DOHH2 (cell line): ENCODE data around the gene MDN1.

Source experiments
- H3F3A ChIP-seq: fragments of 200-600 bp; sonication (generic), shearing (Covaris generic); 2 replicates; pipeline ENCODE4 v1.6.0; 2016; ENCODE audit warnings: antibody characterized with exemption, mild to moderate bottlenecking; ENCODE audit not compliant: control insufficient read depth, insufficient read depth
- H3K27ac ChIP-seq: fragments of 200-600 bp; sonication (generic); 2 replicates; pipeline ENCODE4 v1.5.1; 2014; ENCODE audit warnings: low read depth, mild to moderate bottlenecking, low read length, moderate library complexity
- H3K27me3 ChIP-seq: fragments of 200-600 bp; sonication (generic); 2 replicates; pipeline ENCODE4 v1.6.1; 2014; ENCODE audit warnings: mild to moderate bottlenecking, low read length, mixed read lengths; ENCODE audit not compliant: control insufficient read depth
- H3K36me3 ChIP-seq: fragments of 200-600 bp; sonication (generic); 2 replicates; pipeline ENCODE4 v1.6.1; 2014; ENCODE audit warnings: mild to moderate bottlenecking, low read length, moderate library complexity, mixed read lengths; ENCODE audit not compliant: control insufficient read depth
- H3K4me1 ChIP-seq: fragments of 200-600 bp; sonication (generic); 2 replicates; pipeline ENCODE4 v1.6.1; 2014; ENCODE audit warnings: mild to moderate bottlenecking, low read length, mixed read lengths; ENCODE audit not compliant: control insufficient read depth
- H3K4me2 ChIP-seq: fragments of 200-600 bp; sonication (generic); 2 replicates; pipeline ENCODE4 v1.6.0; 2014; ENCODE audit warnings: mild to moderate bottlenecking, low read length, moderate library complexity
- H3K4me3 ChIP-seq: fragments of 200-600 bp; sonication (generic); 2 replicates; pipeline ENCODE4 v1.5.1; 2014; ENCODE audit warnings: mild to moderate bottlenecking, low read length, mixed read lengths
- H3K79me2 ChIP-seq: fragments of 200-600 bp; sonication (generic); 2 replicates; pipeline ENCODE4 v1.6.1; 2014; ENCODE audit warnings: mild to moderate bottlenecking, low read length, mixed read lengths; ENCODE audit not compliant: control insufficient read depth
- H3K9me2 ChIP-seq: fragments of 200-600 bp; sonication (generic); replicated peaks from 2 replicates; pipeline ENCODE4 v1.6.1; 2014; ENCODE audit warnings: mild to moderate bottlenecking, low read length, mixed read lengths; ENCODE audit not compliant: control insufficient read depth
- H3K9me3 ChIP-seq: fragments of 200-600 bp; sonication (generic); 2 replicates; pipeline ENCODE4 v1.6.1; 2014; ENCODE audit warnings: antibody characterized with exemption, low read length, mixed read lengths; ENCODE audit not compliant: control insufficient read depth, insufficient read depth
- H4K20me1 ChIP-seq: fragments of 200-600 bp; sonication (generic); 2 replicates; pipeline ENCODE4 v1.6.0; 2014; ENCODE audit warnings: low read depth, mild to moderate bottlenecking, antibody characterized with exemption, low read length, moderate library complexity; ENCODE audit not compliant: control insufficient read depth, insufficient read depth
- CTCF ChIP-seq: fragments of 200-600 bp; sonication (generic); IDR thresholded peaks from one replicate; pipeline ENCODE4 v1.5.1; 2014; ENCODE audit warnings: antibody characterized with exemption, mild to moderate bottlenecking, low read depth, low read length; ENCODE audit not compliant: poor library complexity, severe bottlenecking
- EZH2phosphoT487 ChIP-seq: fragments of 200-600 bp; sonication (generic); IDR thresholded peaks from 2 replicates; pipeline ENCODE4 v1.6.1; 2017; ENCODE audit warnings: borderline replicate concordance, mild to moderate bottlenecking, antibody characterized with exemption, low read length, moderate library complexity, mixed read lengths

Gene MDN1

GRCh38 chr6:89745096-89745495 is 74.5 kb downstream of the MDN1 start:
- H3K27ac ChIP-seq: no peak overlapping the region
- H3F3A ChIP-seq: no peaks in the 10 kb centered on the region
- H3K4me2 ChIP-seq: no peak overlapping the region
- no peaks in the 10 kb centered on the region for H3K9me2 ChIP-seq
- H3K36me3 ChIP-seq: peaks cover 82% of the 10 kb centered on the region
- no peaks in the 10 kb centered on the region for H4K20me1 ChIP-seq
- no peak overlapping the region for H3K4me3 ChIP-seq
- no peaks in the 10 kb centered on the region for H3K27me3 ChIP-seq
- H3K9me3 ChIP-seq: no peaks in the 10 kb centered on the region
- H3K4me1 ChIP-seq: no peaks in the 10 kb centered on the region
- TF ChIP-seq CTCF (no peak), EZH2phosphoT487 (no peak)
- no peaks in the 10 kb centered on the region for H3K79me2 ChIP-seq

- Histone ChIP-seq H3K4me3 (no peak overlapping the region), H3K4me2 (no peak overlapping the region), H3K36me3 (peaks cover 71% of the 10 kb centered on the region), H3K4me1 (no peaks in the 10 kb centered on the region), H3K27ac (no peak overlapping the region), H4K20me1 (no peaks in the 10 kb centered on the region), H3K9me3 (no peaks in the 10 kb centered on the region), H3K79me2 (no peaks in the 10 kb centered on the region), H3K9me2 (no peaks in the 10 kb centered on the region), H3F3A (no peaks in the 10 kb centered on the region), H3K27me3 (no peaks in the 10 kb centered on the region)
- no peak for TF ChIP-seq EZH2phosphoT487
- no peak for TF ChIP-seq CTCF
Observed at GRCh38 chr6:89736893-89737292, 82.7 kb downstream of the MDN1 start.

- no peak overlapping the region for H3K27ac ChIP-seq
- H4K20me1 ChIP-seq: no peaks in the 10 kb centered on the region; the same call in 1 of the 2 replicates
- no peaks in the 10 kb centered on the region for H3K27me3 ChIP-seq
- H3K9me3 ChIP-seq: no peaks in the 10 kb centered on the region
- H3K79me2 ChIP-seq: no peaks in the 10 kb centered on the region
- H3K9me2 ChIP-seq: no peaks in the 10 kb centered on the region
- H3K4me2 ChIP-seq: no peak overlapping the region
- peaks cover 70% of the 10 kb centered on the region for H3K36me3 ChIP-seq
- TF ChIP-seq EZH2phosphoT487 (no peak), CTCF (no peak)
- no peaks in the 10 kb centered on the region for H3K4me1 ChIP-seq
- H3F3A ChIP-seq: no peaks in the 10 kb centered on the region
- H3K4me3 ChIP-seq: no peak overlapping the region
Observed at GRCh38 chr6:89734526-89734925, 85.1 kb downstream of the MDN1 start.
